Measurements from ENCODE around the gene MAFF. TPM values are rescaled to one million over a fixed set of nuclear protein-coding genes. Genes with fewer than 3 reads are reported as not detected.
A peak's percentile ranks its signal among the peaks of the same experiment; 100 is the strongest.

The MAFF gene
- total and polyA plus RNA-seq, 9 of the 15 experiments (the other 6 are each of a cell fraction or from before 2014, with no cell fraction given): 0.51 to 8.0 (median 5.4) TPM

DNA sequence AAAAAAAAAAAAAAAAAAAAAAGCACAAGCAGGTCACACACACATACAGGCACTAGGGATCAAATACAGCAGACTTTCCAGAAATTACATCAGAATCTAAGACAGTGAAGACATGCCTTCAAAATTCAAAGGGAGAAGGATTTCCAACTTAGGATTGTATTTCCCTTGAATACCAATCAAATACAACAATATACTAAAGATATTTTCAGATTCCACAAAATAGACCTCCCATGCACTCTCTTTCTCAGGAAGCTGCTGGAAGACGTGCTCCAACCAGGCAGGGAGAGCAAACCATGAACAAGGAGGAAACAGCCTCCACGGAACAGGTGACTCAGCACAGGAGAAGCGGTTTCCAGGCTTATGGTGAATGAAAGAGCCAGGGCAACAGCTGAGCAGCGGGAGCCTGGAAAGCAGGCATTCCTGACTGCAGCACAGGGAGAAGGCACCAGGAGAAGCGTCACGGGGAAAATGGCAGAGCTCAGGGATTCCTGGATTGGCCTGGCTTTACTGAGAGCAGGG is 39.0 kb downstream of the MAFF start (continued):
- TF ChIP-seq, protein P1, sequence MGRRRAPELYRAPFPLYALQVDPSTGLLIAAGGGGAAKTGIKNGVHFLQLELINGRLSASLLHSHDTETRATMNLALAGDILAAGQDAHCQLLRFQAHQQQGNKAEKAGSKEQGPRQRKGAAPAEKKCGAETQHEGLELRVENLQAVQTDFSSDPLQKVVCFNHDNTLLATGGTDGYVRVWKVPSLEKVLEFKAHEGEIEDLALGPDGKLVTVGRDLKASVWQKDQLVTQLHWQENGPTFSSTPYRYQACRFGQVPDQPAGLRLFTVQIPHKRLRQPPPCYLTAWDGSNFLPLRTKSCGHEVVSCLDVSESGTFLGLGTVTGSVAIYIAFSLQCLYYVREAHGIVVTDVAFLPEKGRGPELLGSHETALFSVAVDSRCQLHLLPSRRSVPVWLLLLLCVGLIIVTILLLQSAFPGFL (CRISPR knock-in tag; IDR thresholded peaks at IDR 0.05): no peak
- TF ChIP-seq ZNF57 (CRISPR knock-in tag; IDR thresholded peaks at IDR 0.05) (no peak), ZKSCAN3 (CRISPR knock-in tag; IDR thresholded peaks at IDR 0.05) (no peak), EP400 (IDR thresholded peaks at IDR 0.05) (peak; percentile 69; the same call in 1 of the 2 replicates), HDAC3 (IDR thresholded peaks at IDR 0.05; ENCODE audit: borderline replicate concordance, partially characterized antibody) (no peak), MAFK (IDR thresholded peaks at IDR 0.05; ENCODE audit: low read length) (peak; percentile 45; the same call in 1 of the 2 replicates), ZNF143 (CRISPR knock-in tag; IDR thresholded peaks at IDR 0.05) (no peak), FOXJ2 (tag; IDR thresholded peaks at IDR 0.05) (no peak), ETV5 (CRISPR knock-in tag; IDR thresholded peaks at IDR 0.05; ENCODE audit: low read depth) (no peak), ZBED1 (IDR thresholded peaks at IDR 0.05) (no peak), RNF2 (IDR thresholded peaks at IDR 0.05) (no peak), CREB1 (IDR thresholded peaks at IDR 0.05) (no peak), CREB1 (CRISPR knock-in tag; IDR thresholded peaks at IDR 0.05) (no peak), CHD2 (IDR thresholded peaks at IDR 0.05; ENCODE audit: low read depth, low read length) (no peak), NR2F6 (CRISPR knock-in tag; IDR thresholded peaks at IDR 0.05) (no peak), NR2C2 (CRISPR knock-in tag; IDR thresholded peaks at IDR 0.05) (no peak), NR2C2 (tag; IDR thresholded peaks at IDR 0.05) (peak; percentile 30; the same call in 1 of the 2 replicates), RCOR1 (IDR thresholded peaks at IDR 0.05; ENCODE audit: borderline replicate concordance in 1 of 2, low read depth in 2 of 2, low read length in 2 of 2) (no peak), JUND (IDR thresholded peaks at IDR 0.05; ENCODE audit: borderline replicate concordance, low read depth, low read length) (peak; percentile 37; the same call in 1 of the 2 replicates), JUND (tag; IDR thresholded peaks at IDR 0.05; ENCODE audit: borderline replicate concordance, low read depth, low read length) (peak; percentile 65; the same call in 1 of the 3 replicates), CBX8 (IDR thresholded peaks at IDR 0.05; ENCODE audit: borderline replicate concordance, extremely low read depth, low read depth, low read length, poor library complexity, severe bottlenecking) (no peak), RBFOX2 (IDR thresholded peaks at IDR 0.05; ENCODE audit: low read depth, low read length) (peak; percentile 44), ZNF24 (IDR thresholded peaks at IDR 0.05) (no peak), IRF2 (CRISPR knock-in tag; IDR thresholded peaks at IDR 0.05) (no peak), ZKSCAN8 (CRISPR knock-in tag; IDR thresholded peaks at IDR 0.05) (no peak)
- TF ChIP-seq, protein P2, sequence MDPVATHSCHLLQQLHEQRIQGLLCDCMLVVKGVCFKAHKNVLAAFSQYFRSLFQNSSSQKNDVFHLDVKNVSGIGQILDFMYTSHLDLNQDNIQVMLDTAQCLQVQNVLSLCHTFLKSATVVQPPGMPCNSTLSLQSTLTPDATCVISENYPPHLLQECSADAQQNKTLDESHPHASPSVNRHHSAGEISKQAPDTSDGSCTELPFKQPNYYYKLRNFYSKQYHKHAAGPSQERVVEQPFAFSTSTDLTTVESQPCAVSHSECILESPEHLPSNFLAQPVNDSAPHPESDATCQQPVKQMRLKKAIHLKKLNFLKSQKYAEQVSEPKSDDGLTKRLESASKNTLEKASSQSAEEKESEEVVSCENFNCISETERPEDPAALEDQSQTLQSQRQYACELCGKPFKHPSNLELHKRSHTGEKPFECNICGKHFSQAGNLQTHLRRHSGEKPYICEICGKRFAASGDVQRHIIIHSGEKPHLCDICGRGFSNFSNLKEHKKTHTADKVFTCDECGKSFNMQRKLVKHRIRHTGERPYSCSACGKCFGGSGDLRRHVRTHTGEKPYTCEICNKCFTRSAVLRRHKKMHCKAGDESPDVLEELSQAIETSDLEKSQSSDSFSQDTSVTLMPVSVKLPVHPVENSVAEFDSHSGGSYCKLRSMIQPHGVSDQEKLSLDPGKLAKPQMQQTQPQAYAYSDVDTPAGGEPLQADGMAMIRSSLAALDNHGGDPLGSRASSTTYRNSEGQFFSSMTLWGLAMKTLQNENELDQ (CRISPR knock-in tag; IDR thresholded peaks at IDR 0.05; ENCODE audit: borderline replicate concordance): no peak
- TF ChIP-seq, protein P3, sequence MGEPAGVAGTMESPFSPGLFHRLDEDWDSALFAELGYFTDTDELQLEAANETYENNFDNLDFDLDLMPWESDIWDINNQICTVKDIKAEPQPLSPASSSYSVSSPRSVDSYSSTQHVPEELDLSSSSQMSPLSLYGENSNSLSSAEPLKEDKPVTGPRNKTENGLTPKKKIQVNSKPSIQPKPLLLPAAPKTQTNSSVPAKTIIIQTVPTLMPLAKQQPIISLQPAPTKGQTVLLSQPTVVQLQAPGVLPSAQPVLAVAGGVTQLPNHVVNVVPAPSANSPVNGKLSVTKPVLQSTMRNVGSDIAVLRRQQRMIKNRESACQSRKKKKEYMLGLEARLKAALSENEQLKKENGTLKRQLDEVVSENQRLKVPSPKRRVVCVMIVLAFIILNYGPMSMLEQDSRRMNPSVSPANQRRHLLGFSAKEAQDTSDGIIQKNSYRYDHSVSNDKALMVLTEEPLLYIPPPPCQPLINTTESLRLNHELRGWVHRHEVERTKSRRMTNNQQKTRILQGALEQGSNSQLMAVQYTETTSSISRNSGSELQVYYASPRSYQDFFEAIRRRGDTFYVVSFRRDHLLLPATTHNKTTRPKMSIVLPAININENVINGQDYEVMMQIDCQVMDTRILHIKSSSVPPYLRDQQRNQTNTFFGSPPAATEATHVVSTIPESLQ (CRISPR knock-in tag; IDR thresholded peaks at IDR 0.05): no peak
